ENCODE data around the gene NCAPD2.
"Not testable (repeated sequence)": the region's sequence is repeated elsewhere in the genome, so short reads cannot be mapped to it uniquely, and the experiment has no call there.

The NCAPD2 gene

GRCh38 chr12:6552140-6552551 is 58.2 kb downstream of the NCAPD2 start:
- no peak for TF ChIP-seq CTCF (IDR thresholded peaks at IDR 0.05)
- H3K4me3 ChIP-seq (ENCODE audit: low read depth in 1 of 2, low read length in 1 of 2), result peak overlapping the region in 1 of 2 experiments; percentile 57
- H3K4me1 ChIP-seq (ENCODE audit: control insufficient read depth in 1 of 2, insufficient read depth in 1 of 2, low read depth in 1 of 2, low read length in 1 of 2), result peaks cover 87% of the 10 kb centered on the region in 2 experiments
- H3K36me3 ChIP-seq, result peaks cover 15% of the 10 kb centered on the region
- H3K9me3 ChIP-seq, result no peaks in the 10 kb centered on the region
- H3K27ac ChIP-seq, result peak overlapping the region; percentile 94
- H3K27me3 ChIP-seq, result no peaks in the 10 kb centered on the region

GRCh38 chr12:6553051-6553868 is 59.4 kb downstream of the NCAPD2 start:
- H3K4me3 ChIP-seq (ENCODE audit: low read depth in 1 of 2, low read length in 1 of 2), result peak overlapping the region in 1 of 2 experiments; percentile 79
- no peaks in the 10 kb centered on the region for H3K27me3 ChIP-seq
- peaks cover 89 to 92% of the 10 kb centered on the region in 2 experiments for H3K4me1 ChIP-seq (ENCODE audit: control insufficient read depth in 1 of 2, insufficient read depth in 1 of 2, low read depth in 1 of 2, low read length in 1 of 2)
- peaks cover 5% of the 10 kb centered on the region for H3K36me3 ChIP-seq
- TF ChIP-seq CTCF (IDR thresholded peaks at IDR 0.05), result no peak
- no peak overlapping the region for H3K27ac ChIP-seq
- no peaks in the 10 kb centered on the region for H3K9me3 ChIP-seq

- Histone ChIP-seq H3K36me3 (no peaks in the 10 kb centered on the region), H3K27me3 (no peaks in the 10 kb centered on the region), H3K9me3 (no peaks in the 10 kb centered on the region), H3K4me1 (ENCODE audit: control insufficient read depth in 1 of 2, insufficient read depth in 1 of 2, low read depth in 1 of 2, low read length in 1 of 2) (peaks cover 78 to 82% of the 10 kb centered on the region in 2 experiments), H3K27ac (peak overlapping the region; percentile 81), H3K4me3 (ENCODE audit: low read depth in 1 of 2, low read length in 1 of 2) (peak overlapping the region; percentile 79 to 92)
- TF ChIP-seq CTCF (IDR thresholded peaks at IDR 0.05), result peak; percentile 67
These were observed 60.5 kb downstream of the NCAPD2 start for GRCh38 chr12:6554168-6555017.

- Histone ChIP-seq H3K27me3 (no peaks in the 10 kb centered on the region), H3K4me3 (ENCODE audit: low read depth in 1 of 2, low read length in 1 of 2) (peak overlapping the region; percentile 79 to 92), H3K36me3 (peaks cover 5% of the 10 kb centered on the region), H3K4me1 (ENCODE audit: control insufficient read depth in 1 of 2, insufficient read depth in 1 of 2, low read depth in 1 of 2, low read length in 1 of 2) (peaks cover 70 to 74% of the 10 kb centered on the region in 2 experiments), H3K9me3 (no peaks in the 10 kb centered on the region), H3K27ac (peak overlapping the region; percentile 81)
- no peak for TF ChIP-seq CTCF (IDR thresholded peaks at IDR 0.05)
These were observed 61.3 kb downstream of the NCAPD2 start for GRCh38 chr12:6555018-6555691.

- not testable (repeated sequence) for H3K9me3 ChIP-seq, H3K27me3 ChIP-seq
- Histone ChIP-seq H3K4me1 (ENCODE audit: control insufficient read depth in 1 of 2, insufficient read depth in 1 of 2, low read depth in 1 of 2, low read length in 1 of 2) (peaks cover 57 to 61% of the 10 kb centered on the region in 2 experiments), H3K36me3 (peaks cover 15% of the 10 kb centered on the region), H3K27ac (peak overlapping the region; percentile 81), H3K4me3 (ENCODE audit: low read depth in 1 of 2, low read length in 1 of 2) (peak overlapping the region; percentile 79 to 92)
These were observed 62.6 kb downstream of the NCAPD2 start for GRCh38 chr12:6556496-6556817.

Data from neutrophil (primary cell).